ENCODE results near the gene CYP24A1. TPM values are rescaled to one million over a fixed set of nuclear protein-coding genes. Genes with fewer than 3 reads are reported as not detected.

The CYP24A1 gene
- total RNA-seq, 3 donors from 2014 or later, result not detected

DNA sequence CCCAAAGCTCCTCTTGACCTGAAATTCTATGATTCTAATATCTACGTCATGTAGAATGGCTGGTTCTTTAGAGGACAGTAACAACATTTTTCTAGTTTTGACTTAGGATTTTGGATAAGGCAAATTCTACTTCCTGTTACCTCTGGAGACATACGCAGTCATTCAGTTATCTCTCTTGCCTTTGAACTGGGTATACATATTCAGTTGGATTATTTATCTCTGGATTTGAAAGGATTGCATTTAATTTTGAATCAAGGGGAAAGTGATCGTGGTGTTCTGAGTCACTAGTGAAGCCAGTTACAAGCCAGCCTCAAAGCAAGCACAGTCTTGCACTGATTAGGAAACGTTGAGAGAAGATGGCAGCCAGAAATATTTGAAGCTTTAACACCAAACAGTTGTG, 68.1 kb downstream of the CYP24A1 start:
- intact Hi-C loops (cut with DNase I, micrococcal nuclease), result no loop called here
- H3K9me3 ChIP-seq, result no peaks in the 10 kb centered on the region
- no peak for TF ChIP-seq CTCF (IDR thresholded peaks at IDR 0.05)
- no peaks in the 10 kb centered on the region for H3K36me3 ChIP-seq (ENCODE audit: low read depth)
- ATAC-seq (no peak), DNase-seq (no peak)
- peaks cover 14% of the 10 kb centered on the region for H3K4me1 ChIP-seq (ENCODE audit: low read depth)
- H3K4me3 ChIP-seq, result no peak overlapping the region

GRCh38 chr20:54104781-54105180, 69.0 kb downstream of the CYP24A1 start:
- TF ChIP-seq CTCF (IDR thresholded peaks at IDR 0.05), result no peak
- Histone ChIP-seq H3K4me3 (no peak overlapping the region), H3K36me3 (ENCODE audit: low read depth) (no peaks in the 10 kb centered on the region), H3K4me1 (ENCODE audit: low read depth) (peaks cover 11% of the 10 kb centered on the region), H3K9me3 (no peaks in the 10 kb centered on the region)
- intact Hi-C loops (cut with DNase I, micrococcal nuclease), result no loop called here
- DNase-seq (no peak), ATAC-seq (no peak)

DNA sequence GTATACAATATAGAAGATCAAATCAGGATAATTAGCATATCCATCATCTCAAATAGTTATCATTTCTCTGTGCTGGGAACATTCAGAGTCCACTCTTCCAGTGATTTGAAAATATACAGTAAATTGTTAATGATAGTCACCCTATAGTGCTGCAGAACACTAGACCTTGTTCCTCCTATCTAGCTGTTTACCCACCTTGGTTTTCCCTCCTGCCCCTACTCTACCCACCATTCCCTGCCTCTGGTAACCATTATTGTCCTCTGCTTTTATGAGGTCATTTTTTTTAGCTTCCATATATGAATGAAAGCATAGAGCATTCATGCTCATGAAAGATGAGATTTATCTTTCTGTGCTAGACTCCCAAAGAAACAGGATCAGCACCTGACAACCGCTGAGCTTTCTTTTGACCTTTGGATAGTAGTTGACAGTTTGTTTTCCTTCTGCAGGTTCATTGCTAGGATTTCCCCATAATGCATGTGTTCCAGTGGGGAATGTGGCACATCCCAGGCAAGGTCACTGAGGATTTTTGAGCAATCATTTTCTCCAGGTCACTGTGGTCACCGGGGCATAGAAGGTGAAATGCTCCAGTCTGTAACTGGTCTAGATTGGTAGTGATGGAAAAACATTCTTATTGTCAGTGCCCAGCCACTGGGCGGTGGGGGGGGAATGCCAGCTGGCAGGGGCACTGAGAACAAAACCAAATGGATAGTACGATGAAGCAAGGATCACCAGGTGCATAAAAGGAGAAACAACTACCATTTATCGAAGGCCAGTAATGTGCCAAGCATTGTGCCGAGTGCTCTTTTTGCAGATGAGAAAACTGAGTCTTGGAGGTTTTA, 69.8 kb downstream of the CYP24A1 start:
- Histone ChIP-seq H3K9me3 (no peaks in the 10 kb centered on the region), H3K36me3 (ENCODE audit: low read depth) (no peaks in the 10 kb centered on the region), H3K4me1 (ENCODE audit: low read depth) (peaks cover 11% of the 10 kb centered on the region), H3K4me3 (no peak overlapping the region)
- no peak for TF ChIP-seq CTCF (IDR thresholded peaks at IDR 0.05)
- ATAC-seq, result peak; percentile 68
- intact Hi-C loops (cut with DNase I, micrococcal nuclease), result no loop called here
- peak in 2 of 3 donors; percentile 22 to 44 for DNase-seq

Other genes with a start within 250 kb of the CYP24A1 start
- gene BCAS1, start 103.4 kb downstream of the CYP24A1 start, total RNA-seq, result 100 to 1,000 TPM in 2 of 3 donors, 10 to 100 TPM in 1; 39.4 to 191 (median 101) TPM
- 10 to 100 TPM; 11.1 to 23.4 (median 22.0) TPM for gene PFDN4, start 34.1 kb upstream of the CYP24A1 start, total RNA-seq